Stimulated activated CD8-positive, alpha-beta memory T cell treated with anti-CD3 and anti-CD28 coated beads, Interleukin-12 subunit alpha, Interleukin-12 subunit beta, amount 100 ng/mL, for 24 hours (primary cell): Measurements from ENCODE around the gene GGN.
"Not testable (repeated sequence)": the region's sequence is repeated elsewhere in the genome, so short reads cannot be mapped to it uniquely, and the experiment has no call there.

ENCODE experiments used
- DNase-seq: peaks from one replicate; pipeline ENCODE4 v3.0.0-alpha.2; 2020; ENCODE audit errors: extremely low read depth

GGN gene, protein sequence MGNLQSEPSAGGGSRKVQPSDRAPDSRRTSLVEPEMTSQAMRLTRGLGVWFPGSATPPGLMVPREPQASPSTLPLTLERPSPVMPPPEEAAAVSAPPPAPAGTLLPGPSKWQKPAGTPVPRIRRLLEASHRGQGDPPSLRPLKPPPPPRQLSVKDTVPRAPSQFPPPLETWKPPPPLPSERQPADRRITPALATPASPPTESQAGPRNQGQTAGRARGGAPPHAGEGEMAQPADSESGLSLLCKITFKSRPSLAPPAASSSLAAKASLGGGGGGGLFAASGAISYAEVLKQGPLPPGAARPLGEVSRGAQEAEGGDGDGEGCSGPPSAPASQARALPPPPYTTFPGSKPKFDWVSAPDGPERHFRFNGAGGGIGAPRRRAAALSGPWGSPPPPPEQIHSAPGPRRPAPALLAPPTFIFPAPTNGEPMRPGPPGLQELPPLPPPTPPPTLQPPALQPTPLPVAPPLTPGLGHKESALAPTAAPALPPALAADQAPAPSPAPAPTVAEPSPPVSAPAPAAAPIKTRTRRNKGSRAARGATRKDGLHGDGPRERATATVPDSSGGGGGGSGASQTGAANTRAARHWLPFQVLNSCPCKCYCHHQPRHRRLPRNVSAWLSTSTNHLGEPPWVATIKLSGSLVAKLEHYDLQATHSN

DNA sequence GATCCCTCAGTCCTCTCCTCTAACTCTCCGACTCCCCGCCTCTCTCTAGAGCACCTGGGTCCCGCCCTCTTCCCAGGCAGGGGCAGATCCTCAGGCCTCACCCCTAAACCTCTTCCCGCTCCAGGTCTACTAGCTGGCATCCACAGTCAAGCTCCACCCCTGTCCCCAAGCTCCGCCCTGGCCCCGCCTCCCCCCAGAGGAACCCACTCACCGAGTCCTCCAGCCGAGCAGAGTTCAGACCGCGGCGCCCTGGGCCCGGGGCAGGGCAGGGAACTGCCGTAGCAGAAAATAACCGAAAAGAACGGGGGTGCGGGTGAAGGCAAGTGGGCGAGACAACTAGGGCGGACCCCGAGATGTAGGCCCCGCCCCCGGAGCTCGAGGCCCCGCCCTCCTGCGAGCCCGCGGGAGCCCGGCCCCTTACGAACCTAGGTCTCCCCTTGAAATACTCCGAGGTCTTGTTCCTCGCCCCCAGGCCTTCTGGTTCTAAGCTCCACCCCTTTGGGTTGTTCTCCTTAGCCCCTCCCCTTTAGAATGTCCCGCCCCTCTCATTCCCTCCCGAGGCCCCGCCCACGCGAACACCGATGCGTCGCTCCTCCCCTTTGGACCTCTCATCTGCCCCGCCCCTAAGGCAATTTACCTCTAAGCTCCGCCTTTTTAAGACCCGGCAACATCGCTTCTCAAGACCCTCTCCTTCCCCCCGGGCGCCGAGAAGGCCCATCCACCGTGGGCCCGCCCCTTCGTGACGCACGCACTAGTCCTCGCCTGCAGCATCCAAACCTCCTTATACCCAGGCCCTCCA, at the start of gene GGN:
Gene GGN, minus strand, starts transcription at position 485 of the 799 bp plus-strand sequence. CDS start 773 bp downstream, outside the sequence.
- DNase-seq, result peak; percentile 51

DNA sequence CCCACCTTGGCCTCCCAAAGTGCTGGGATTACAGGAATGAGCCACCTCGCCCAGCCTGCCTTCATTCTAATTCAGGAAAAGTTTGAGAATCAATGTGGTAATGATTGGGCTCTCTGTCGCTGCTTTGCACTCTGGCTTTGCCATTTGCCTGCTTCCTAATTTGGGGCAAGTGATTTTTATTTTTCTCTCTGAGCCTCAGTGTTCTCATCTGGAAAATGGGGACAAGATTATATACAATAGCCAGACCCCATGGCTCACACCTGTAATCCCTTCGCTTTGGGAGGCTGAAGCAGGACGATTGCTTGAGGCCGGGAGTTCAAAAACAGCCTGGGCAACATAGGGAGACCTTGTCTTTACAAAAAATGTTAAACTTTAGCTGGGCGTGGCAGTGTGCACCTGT, 49.5 kb upstream of the GGN start:
- no peak for DNase-seq

DNA sequence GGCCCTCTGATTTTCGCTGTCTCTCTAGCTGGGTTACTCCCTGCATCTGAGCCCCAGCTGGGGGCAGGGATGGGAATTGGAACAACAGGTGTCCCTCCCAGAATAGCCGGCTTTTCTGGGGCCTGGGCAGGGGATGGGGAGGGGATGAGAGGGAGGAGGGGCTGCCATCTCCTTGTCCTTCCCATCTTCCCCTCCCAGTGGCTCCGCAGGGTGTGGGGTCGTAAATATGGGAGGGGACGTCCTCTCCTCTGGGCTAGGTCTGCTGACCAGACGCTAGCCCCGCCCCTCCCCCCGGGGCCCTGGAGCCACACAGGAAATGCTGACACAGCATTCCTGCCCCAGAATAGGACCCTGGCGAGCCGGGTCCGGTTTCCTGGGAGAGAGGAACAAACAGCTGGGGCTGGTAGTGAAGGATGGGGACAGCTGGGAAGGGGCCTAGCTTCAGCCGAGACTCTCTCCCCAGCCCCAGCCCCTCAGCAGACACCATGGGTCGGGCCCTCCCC, 46.8 kb upstream of the GGN start:
- no peak for DNase-seq

DNA sequence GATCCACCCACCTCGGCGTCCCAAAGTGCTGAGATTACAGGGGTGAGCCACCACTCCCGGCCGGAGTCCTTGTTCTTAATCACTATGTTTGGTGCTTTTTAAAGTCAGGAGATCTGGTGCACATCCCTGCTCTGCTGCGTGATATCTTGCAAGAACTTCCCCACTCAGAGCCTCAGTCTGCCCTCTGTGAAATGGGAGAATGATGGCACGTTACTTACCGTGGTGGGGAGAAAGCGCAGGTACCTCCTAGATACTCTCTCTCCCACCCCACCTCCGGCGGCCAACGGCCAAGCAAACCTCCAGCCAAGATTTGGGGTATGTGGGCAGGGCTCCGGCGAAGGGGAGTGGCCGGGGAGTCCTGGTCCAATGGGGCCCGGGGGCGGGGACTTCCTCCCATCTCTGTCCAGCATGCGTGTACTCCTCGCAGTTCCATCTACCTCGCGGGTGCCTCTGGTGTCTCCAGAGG, 45.5 kb upstream of the GGN start, which contains the start of gene RYR1:
Gene RYR1, plus strand, starts transcription at position 424 of the 466 bp plus-strand sequence. CDS start 139 bp downstream, outside the sequence.
- no peak for DNase-seq

DNA sequence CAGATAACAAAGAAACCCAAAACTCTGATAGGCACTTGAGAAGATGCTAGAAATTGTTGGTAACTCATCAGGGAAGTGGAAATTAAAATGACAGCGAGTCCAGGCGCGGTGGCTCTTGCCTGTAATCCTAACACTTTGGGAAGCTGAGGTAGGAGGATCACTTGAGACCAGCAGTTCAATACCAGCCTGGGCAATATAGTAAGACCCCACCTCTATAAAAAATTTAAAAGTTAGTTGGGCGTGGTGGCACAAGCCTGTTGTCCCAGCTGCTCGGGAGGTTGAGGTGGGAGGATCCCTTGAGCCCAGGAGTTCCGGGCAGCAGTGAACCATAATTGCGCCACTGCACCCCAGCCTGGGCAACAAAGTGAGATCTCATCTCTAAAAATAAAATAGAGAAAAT, 43.1 kb upstream of the GGN start:
- DNase-seq, result no peak

DNA sequence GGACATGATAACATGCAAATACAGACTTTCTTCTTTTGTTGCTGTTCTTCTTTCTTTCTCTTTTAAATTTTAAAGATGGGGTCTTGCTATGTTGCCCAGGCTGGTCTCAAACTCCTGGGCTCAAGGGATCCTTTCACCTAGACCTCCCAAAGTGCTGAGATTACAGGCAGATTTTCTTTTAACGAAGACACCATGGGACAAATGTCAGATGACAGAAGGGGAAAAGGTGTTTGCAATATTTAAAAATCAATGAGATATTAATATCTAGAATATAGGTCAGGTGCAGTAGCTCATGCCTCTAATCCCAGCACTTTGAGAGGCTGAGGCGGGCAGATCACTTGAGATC, 42.0 kb upstream of the GGN start:
- no peak for DNase-seq

DNA sequence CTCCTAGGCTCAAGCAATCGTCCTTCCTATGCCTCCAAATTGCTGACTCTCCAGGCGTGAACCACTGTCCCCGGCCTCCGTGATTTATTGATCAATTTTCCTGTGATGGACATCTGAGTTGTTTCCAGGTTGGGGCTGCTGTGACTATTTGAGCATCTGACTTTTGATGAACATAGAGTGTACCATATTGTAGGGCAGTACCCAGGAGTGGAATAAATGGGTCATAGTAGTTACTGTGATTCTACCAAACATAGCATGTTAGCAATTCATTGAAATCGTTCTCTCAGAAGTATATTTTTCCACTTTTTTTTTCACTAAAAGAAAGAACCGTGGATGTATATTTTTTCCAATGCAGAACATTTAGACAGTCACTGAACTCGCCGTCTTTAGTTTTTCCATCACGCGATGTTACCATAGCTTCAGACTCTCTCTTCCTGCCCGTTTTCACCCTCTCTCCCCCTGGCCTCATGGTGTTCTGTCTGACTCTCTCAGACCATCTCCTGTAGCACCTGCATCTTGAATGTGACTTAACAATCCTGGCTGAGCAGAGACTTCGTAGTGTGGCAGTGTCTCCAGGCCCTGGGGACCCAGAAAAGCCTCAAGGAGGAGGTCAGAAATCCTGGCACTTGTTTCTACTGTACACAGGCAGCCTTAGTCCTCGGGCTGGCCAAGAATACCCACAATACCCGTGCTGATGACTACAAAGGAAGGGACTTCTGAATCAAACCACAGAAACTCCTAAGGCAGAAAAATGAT, 41.4 kb upstream of the GGN start:
- no peak for DNase-seq

DNA sequence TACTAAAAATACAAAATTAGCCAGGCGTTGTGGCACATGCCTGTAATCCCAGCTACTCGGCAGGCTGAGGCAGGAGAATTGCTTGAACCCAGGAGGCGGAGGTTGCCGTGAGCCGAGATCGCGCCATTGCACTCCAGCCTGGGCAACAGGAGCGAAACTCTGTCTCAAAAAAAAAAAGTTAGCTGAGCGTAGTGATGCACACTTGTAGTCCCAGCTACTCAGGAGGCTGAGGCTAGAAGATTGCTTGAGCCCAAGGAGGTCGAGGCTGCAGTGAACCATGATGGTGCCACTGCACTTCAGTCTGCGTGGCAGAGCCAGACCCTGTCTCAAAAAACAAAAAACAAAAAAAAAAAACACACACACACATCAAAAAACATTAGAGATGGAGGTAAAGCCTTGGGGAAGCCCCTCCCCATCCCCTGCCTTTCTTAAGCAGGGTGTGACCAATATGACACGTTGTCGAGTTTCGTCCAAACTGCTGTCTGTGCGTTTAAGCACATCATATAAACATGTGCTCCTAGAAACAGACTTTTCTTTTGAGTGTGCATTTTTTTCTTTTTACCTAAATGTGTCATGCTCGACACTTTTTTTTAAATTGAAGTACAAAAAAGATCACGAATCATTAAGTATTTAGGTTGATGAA, 39.3 kb upstream of the GGN start:
- not testable (repeated sequence) for DNase-seq

DNA sequence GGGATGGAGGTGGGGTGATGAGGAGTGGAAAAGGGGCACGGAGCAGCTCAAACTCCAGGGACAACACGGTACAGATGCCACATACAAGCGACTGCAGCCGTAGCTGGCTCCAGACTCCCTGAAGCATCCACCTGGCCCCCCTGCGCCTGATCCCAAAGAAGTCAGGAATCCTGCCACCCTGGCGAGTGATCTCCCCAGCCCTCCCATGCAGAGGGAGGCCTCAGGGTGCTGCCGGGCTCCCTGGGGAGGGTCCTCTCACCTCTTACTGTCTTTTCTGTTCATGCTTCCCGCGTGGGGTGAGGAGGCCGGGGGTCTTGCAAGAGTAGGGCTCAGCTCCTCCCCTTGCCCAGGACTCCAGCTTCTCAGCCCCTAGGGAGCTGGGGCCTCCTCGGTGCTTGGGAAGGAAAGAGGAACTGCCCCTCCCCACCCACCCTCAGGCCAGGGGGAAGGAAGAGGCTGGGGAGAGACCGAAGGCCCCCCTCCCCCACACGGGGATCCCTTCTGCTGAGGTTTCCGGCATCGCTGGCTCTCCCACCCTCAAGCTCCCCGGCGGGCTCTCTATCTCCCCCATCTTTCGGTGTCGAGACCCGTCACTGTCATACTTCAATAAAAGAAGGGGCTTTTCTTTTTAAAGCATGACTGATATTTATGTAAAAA, 38.1 kb upstream of the GGN start, which contains the start of gene RASGRP4:
Gene RASGRP4, minus strand, starts transcription at position 410 of the 657 bp plus-strand sequence. Its CDS starts 128 bp downstream, at position 282.
- no peak for DNase-seq

DNA sequence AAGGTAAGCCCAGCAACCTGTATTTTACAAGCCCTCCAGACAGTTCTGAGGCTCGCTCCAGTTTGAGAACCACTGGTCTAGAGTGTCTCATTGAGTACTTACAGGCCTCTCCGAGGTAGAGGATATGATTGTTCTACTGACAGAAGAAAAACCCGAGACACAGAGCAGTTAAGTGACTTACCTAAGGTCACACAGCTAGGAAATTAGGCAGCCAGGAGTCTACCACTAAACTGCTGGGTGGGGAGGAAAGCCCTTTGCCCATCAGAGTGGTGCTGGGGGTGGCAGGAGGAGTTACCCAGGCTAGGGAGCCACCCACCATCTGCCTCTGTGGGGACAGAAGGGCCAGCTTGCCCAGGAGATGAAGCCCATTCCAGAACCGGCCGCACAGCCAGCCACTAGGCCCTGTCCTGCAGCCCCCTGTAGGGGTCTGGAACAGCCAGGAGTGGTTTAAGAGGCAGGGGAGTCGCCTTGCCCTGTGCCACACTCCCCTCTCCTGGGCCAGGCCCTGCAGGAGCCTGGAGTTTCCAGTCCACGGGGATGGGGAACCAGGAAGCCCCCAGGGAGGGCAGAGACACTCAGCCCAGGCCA, 37.5 kb upstream of the GGN start:
- no peak for DNase-seq

DNA sequence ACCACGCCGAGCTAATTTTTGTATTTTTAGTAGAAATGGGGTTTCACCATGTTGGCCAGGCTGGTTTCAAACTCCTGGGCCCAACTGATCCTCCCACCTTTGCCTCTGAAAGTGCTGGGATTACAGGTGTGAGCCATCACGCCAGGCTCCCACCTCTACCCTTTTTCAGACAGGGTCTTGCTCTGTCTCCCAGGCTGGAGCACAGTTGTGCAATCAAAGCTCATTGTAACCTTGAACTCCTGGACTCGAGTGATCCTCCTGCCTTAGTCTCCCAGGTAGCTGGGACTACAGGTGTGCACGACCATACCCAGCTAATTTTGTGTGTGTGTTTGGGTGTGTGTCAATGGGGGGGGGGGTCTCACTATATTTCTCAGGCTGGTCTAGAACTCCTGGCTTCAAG, 36.4 kb upstream of the GGN start:
- no peak for DNase-seq

DNA sequence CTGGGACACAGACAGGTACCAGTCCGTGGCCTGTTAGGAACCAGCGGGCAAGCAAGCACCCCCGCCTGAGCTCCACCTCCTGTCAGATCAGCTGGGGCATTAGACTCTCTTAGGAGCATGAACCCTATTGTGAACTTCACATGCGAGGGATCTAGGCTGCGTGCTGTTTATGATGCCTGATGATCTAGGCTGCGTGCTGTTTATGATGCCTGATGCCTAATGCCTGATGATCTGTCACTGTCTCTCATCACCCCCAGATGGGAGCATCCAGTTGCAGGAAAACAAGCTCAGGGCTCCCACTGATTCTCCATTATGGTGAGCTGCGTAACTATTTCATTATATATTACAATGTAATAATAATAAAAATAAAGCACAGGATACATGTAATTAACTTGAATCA, 34.6 kb upstream of the GGN start:
- DNase-seq, result no peak

DNA sequence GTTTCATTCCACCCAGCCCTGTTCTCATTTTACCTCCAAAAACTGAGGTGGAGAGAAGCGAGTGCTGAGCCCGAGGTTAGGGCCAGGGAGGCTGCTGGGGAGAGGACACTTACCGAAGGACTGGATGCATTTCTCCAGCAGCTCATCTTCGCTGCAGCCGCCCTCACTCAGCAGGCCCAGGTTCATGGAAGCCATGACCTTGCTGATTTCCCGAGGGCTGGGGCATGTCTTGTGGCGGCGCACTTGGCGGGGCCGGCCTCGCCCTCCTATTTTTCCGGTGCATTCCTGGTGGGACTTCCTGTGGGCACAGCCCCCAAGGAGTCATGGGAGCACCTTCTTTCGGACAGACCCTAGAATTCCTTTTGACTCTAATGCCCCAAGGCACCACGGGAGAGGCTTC, 34.0 kb upstream of the GGN start:
- DNase-seq, result no peak

DNA sequence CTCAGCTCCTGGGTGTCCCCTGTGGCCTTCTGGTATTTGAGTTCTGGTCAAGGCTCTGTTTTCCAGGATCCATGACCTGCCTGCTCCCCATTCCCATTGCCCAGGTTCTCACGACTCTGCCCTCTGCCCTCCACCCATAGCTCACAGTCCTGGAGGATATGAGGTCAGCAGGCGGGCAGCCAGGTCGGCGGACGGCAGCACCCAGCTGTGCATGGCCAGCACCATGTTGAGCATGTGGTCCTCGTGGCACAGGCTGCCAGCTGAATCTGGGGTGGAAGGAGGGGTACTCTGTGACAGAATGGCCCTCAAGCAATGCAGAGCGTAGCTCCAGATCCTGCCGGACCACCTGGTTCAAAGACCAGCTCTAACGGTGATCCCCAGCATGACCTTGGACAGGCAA, 33.1 kb upstream of the GGN start:
- no peak for DNase-seq

DNA sequence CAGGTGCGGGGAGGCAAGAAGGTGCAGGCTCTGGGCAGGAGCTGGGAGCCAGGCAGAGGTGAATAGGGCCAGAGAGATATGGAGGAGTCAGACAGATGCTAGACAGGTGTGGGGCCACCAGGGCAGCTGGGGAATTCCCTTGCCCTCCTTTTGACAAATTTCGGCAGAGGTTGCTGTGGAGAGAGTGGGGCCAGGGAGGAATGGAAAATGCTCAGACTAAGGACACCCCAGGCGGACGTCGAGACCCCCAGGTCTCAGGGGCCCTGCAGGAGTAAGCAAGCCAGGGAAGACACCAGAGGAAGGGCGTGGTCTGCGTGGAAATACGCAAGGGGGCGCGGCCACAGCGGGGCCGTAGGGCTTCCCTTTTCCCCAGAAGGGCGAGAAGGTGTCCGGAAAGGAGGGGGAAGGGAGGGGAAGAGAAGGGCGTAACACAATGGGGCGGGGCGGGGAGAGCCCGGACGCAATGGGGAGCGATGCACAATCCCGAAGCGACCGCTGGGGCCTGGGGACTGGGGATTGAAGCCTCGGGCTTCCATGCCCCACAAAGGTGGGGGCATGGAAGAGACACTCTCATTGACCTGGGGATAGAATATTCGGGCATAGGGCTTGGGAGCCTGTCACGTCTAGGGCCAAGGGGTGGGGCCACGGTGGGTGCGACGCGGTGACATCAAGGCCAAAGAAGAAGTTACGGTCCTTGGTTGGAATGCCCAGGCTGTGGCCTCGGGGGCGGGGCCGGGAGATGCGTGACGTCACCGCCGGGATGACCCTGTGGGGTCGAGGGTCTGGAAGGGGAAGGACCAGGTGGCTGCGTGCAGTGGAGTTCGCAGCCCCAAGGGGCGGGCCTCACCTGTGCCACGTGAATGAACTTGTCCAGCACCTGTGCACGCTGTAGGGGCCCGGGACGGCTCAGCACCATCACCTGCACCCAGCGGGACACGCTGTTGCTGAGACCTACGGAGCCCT, 30.0 kb upstream of the GGN start:
- DNase-seq, result no peak

DNA sequence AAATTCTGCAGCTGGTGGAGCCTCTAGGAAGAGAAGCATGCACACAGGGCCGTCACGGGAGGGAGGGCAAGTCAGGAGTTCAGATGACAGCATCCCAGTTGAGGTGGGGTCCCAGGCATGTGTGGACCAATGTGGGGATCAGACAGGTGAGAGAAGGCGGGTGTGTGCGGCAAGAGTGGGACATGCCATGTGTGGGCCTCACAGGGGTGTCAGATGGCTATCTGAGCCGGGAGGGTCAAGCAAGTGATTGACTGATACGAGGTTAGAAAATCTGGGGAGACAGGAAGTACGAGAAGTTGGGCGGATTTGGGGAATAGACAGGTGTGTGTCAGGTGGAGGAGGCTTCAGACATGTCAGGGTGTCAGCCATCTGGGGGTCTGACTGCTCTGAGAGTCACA, 29.3 kb upstream of the GGN start:
- DNase-seq, result no peak

DNA sequence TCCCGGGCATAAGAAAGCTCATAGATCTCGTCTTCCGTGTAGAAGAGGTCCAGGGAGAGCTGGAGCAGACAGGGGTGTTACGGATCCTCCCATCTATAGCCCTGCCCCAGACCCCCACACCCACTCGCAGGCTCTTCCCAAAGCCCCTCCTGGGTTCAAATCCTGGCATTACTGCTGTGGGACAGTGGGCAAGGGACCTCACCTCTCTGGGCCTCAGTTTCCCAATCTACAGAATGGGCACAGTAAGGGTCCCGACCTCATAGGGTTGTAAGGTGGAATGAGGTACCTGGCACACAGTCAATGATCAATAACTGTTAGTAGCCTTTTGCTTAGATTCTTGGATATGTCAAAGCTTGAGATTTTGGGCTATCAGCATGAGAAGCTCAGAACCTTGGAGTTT, 25.6 kb upstream of the GGN start:
- no peak for DNase-seq

DNA sequence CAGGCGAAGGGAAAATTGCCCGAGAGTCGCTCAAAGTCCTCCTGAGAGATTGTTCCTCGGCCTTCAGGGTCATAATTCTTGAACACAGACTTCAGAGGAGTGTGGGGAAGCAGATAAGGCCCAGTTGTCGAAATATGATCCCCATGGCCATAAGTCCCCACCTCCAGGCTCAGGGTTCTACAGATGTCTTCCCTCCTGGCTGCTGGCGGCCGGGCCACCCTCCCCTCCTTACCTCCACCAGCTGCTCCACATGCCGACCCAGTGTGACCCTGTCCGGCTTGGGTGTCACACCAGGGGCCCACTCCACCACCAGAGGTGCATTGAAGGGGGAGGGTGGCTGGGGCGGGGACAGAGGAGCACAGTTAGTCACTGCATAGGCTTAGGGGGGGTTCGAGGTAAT, 25.1 kb upstream of the GGN start:
- no peak for DNase-seq

DNA sequence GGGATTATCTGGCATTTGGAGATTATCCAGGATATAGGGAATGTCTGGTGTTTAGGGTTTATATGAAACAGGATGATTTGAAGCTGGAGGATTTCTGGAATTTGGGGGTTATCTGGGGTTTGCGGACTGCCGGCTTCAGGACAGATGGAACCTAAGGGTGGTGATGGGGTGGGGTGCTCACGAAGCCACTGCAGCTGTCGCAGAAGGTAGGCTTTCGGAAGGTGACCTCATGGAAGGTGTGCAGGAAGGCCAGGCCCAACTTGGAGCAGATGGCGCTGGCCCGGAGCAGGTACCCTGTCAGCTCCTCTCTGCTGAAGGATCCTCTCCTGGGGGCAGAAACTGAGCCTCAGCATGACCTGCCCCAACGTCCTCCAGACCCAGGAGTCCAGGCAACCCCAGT, 24.7 kb upstream of the GGN start:
- DNase-seq, result no peak
